Measurements from ENCODE around the gene ZNF22. TPM values are rescaled to one million over a fixed set of nuclear protein-coding genes. Genes with fewer than 3 reads are reported as not detected.
A peak's percentile ranks its signal among the peaks of the same experiment; 100 is the strongest.

ZNF22 gene
- total RNA-seq, 2 donors from 2014 or later, result 19.3 to 20.5 TPM

GRCh38 chr10:44966816-44967509 lies 33.8 kb upstream of the ZNF22 start:
- peak; percentile 57 for DNase-seq (ENCODE audit: low spot score)
- TF ChIP-seq CTCF (IDR thresholded peaks at IDR 0.05), result peak; percentile 30 to 49
- peaks cover 26% of the 10 kb centered on the region for H3K36me3 ChIP-seq
- no peak overlapping the region for H3K4me3 ChIP-seq
- H3K4me1 ChIP-seq, result peaks cover 0 to 90% of the 10 kb centered on the region in 2 donors
- no peaks in the 10 kb centered on the region for H3K9me3 ChIP-seq
- peak overlapping the region; percentile 94 to 96 for H3K27ac ChIP-seq
- H3K27me3 ChIP-seq, result no peaks in the 10 kb centered on the region

GRCh38 chr10:44967616-44968015 lies 33.1 kb upstream of the ZNF22 start:
- Histone ChIP-seq H3K4me1 (peaks cover 0 to 90% of the 10 kb centered on the region in 2 donors), H3K9me3 (no peaks in the 10 kb centered on the region), H3K4me3 (no peak overlapping the region), H3K27ac (peak overlapping the region; percentile 94 to 96), H3K36me3 (peaks cover 28% of the 10 kb centered on the region), H3K27me3 (no peaks in the 10 kb centered on the region)
- no peak for TF ChIP-seq CTCF (IDR thresholded peaks at IDR 0.05)
- DNase-seq (ENCODE audit: low spot score), result peak; percentile 59

- H3K27me3 ChIP-seq, result no peaks in the 10 kb centered on the region
- H3K9me3 ChIP-seq, result no peaks in the 10 kb centered on the region
- peak; percentile 89 for DNase-seq (ENCODE audit: low spot score)
- H3K4me1 ChIP-seq, result peaks cover 0 to 90% of the 10 kb centered on the region in 2 donors
- no peak overlapping the region for H3K4me3 ChIP-seq
- TF ChIP-seq CTCF (IDR thresholded peaks at IDR 0.05), result no peak
- H3K27ac ChIP-seq, result peak overlapping the region; percentile 94 to 96
- H3K36me3 ChIP-seq, result peaks cover 28% of the 10 kb centered on the region
Measured at GRCh38 chr10:44968091-44968490, 32.6 kb upstream of the ZNF22 start.

GRCh38 chr10:44968500-44969400 lies 32.0 kb upstream of the ZNF22 start:
- peak overlapping the region; percentile 94 to 96 for H3K27ac ChIP-seq
- no peak for TF ChIP-seq CTCF (IDR thresholded peaks at IDR 0.05)
- no peaks in the 10 kb centered on the region for H3K9me3 ChIP-seq
- peaks cover 0 to 90% of the 10 kb centered on the region in 2 donors for H3K4me1 ChIP-seq
- no peak for DNase-seq (ENCODE audit: low spot score)
- H3K36me3 ChIP-seq, result peaks cover 28% of the 10 kb centered on the region
- no peaks in the 10 kb centered on the region for H3K27me3 ChIP-seq
- no peak overlapping the region for H3K4me3 ChIP-seq

GRCh38 chr10:44969854-44970253 lies 30.9 kb upstream of the ZNF22 start:
- Histone ChIP-seq H3K36me3 (peaks cover 28% of the 10 kb centered on the region), H3K4me1 (peaks cover 0 to 90% of the 10 kb centered on the region in 2 donors), H3K9me3 (no peaks in the 10 kb centered on the region), H3K27me3 (no peaks in the 10 kb centered on the region), H3K27ac (peak overlapping the region; percentile 33 to 52), H3K4me3 (no peak overlapping the region)
- no peak for TF ChIP-seq CTCF (IDR thresholded peaks at IDR 0.05)
- DNase-seq (ENCODE audit: low spot score), result no peak
